HepG2 (cell line): ENCODE measurements around the gene SPATA21. TPM values are rescaled to one million over a fixed set of nuclear protein-coding genes. Genes with fewer than 3 reads are reported as not detected.

ENCODE experiments used
- CSRNP2 ChIP-seq: sonication (generic); formaldehyde crosslinking; conservative IDR thresholded peaks from 2 replicates; pipeline ENCODE4 v1.8.0; 2022; ENCODE audit warnings: low read depth, missing genetic modification reagents
- CTCF ChIP-seq: sonication (generic); formaldehyde crosslinking; IDR thresholded peaks from 2 replicates; pipeline ENCODE4 v1.5.0; 2020; ENCODE audit warnings: mild to moderate bottlenecking, missing genetic modification reagents, moderate library complexity
- GATAD2A ChIP-seq: IDR thresholded peaks from 2 replicates; pipeline ENCODE4 v1.6.1; 2016
- HNF1B ChIP-seq: sonication (generic); formaldehyde crosslinking; IDR thresholded peaks from 2 replicates; pipeline ENCODE4 v1.5.1; 2020; ENCODE audit warnings: mild to moderate bottlenecking, moderate library complexity, missing genetic modification reagents
- MAF1 ChIP-seq: sonication (generic); formaldehyde crosslinking; IDR thresholded peaks from 2 replicates; pipeline ENCODE4 v1.5.0; 2020; ENCODE audit warnings: missing genetic modification reagents, borderline replicate concordance
- MED1 ChIP-seq: sonication (generic); formaldehyde crosslinking; IDR thresholded peaks from 2 replicates; pipeline ENCODE4 v1.4.0; 2020; ENCODE audit warnings: missing genetic modification reagents
- MED13 ChIP-seq: sonication (generic); formaldehyde crosslinking; IDR thresholded peaks from 2 replicates; pipeline ENCODE4 v1.5.0; 2020; ENCODE audit warnings: missing genetic modification reagents
- MXD1 ChIP-seq: sonication (generic); formaldehyde crosslinking; IDR thresholded peaks from 2 replicates; pipeline ENCODE4 v1.4.0; 2020; ENCODE audit warnings: mild to moderate bottlenecking, missing genetic modification reagents
- PITX1 ChIP-seq: sonication (generic); formaldehyde crosslinking; IDR thresholded peaks from 2 replicates; pipeline ENCODE4 v1.5.1; 2020; ENCODE audit warnings: mild to moderate bottlenecking, missing genetic modification reagents
- REL ChIP-seq: sonication (generic); formaldehyde crosslinking; conservative IDR thresholded peaks from 2 replicates; pipeline ENCODE4 v1.8.0; 2022; ENCODE audit warnings: mild to moderate bottlenecking, missing genetic modification reagents, moderate library complexity
- RXRB ChIP-seq: IDR thresholded peaks from 2 replicates; pipeline ENCODE4 v1.6.1; 2016; ENCODE audit warnings: borderline replicate concordance, missing genetic modification reagents, missing compliant biosample characterization
- SALL2 ChIP-seq: sonication (generic); formaldehyde crosslinking; IDR thresholded peaks from 2 replicates; pipeline ENCODE4 v1.8.1; 2023; ENCODE audit warnings: mild to moderate bottlenecking, missing genetic modification reagents, inconsistent platforms
- SIN3B ChIP-seq: fragments of 150-350 bp; IDR thresholded peaks from 2 replicates; pipeline ENCODE4 v1.6.1; 2014; ENCODE audit warnings: low read length
- SRY ChIP-seq: sonication (generic); formaldehyde crosslinking; IDR thresholded peaks from 2 replicates; pipeline ENCODE4 v1.8.0; 2022; ENCODE audit warnings: mild to moderate bottlenecking, missing genetic modification reagents
- YEATS2 ChIP-seq: sonication (generic); formaldehyde crosslinking; IDR thresholded peaks from 2 replicates; pipeline ENCODE4 v1.4.0; 2020; ENCODE audit warnings: missing genetic modification reagents, borderline replicate concordance
- ZFP36L2 ChIP-seq: sonication (generic); formaldehyde crosslinking; IDR thresholded peaks from 2 replicates; pipeline ENCODE4 v1.4.0; 2020; ENCODE audit warnings: missing genetic modification reagents
- ZKSCAN8 ChIP-seq: IDR thresholded peaks from 2 replicates; pipeline ENCODE4 v1.6.1; 2016; ENCODE audit warnings: borderline replicate concordance, missing genetic modification reagents, missing compliant biosample characterization
- ZMYM2 ChIP-seq: sonication (generic); formaldehyde crosslinking; IDR thresholded peaks from 2 replicates; pipeline ENCODE4 v1.8.0; 2022; ENCODE audit warnings: mild to moderate bottlenecking, missing genetic modification reagents
- ZMYM3 ChIP-seq: sonication (generic); formaldehyde crosslinking; IDR thresholded peaks from 2 replicates; pipeline ENCODE4 v1.5.1; 2020; ENCODE audit warnings: mild to moderate bottlenecking, missing genetic modification reagents
- ZNF30 ChIP-seq: sonication (generic); formaldehyde crosslinking; IDR thresholded peaks from 2 replicates; pipeline ENCODE4 v1.5.0; 2020; ENCODE audit warnings: mild to moderate bottlenecking, missing genetic modification reagents
- ZNF382 ChIP-seq: sonication (generic); formaldehyde crosslinking; IDR thresholded peaks from 2 replicates; pipeline ENCODE4 v1.5.0; 2020; ENCODE audit warnings: missing genetic modification reagents, mild to moderate bottlenecking, borderline replicate concordance
- ZNF383 ChIP-seq: sonication (generic); formaldehyde crosslinking; IDR thresholded peaks from 2 replicates; pipeline ENCODE4 v1.4.0; 2020; ENCODE audit warnings: missing genetic modification reagents, mild to moderate bottlenecking, borderline replicate concordance
- ZNF503 ChIP-seq: sonication (generic); formaldehyde crosslinking; IDR thresholded peaks from 2 replicates; pipeline ENCODE4 v1.4.0; 2020; ENCODE audit warnings: missing genetic modification reagents
- ZNF766 ChIP-seq: sonication (generic); formaldehyde crosslinking; IDR thresholded peaks from 2 replicates; pipeline ENCODE4 v1.5.0; 2020; ENCODE audit warnings: missing genetic modification reagents, borderline replicate concordance
- ZSCAN31 ChIP-seq: sonication (generic); formaldehyde crosslinking; IDR thresholded peaks from 2 replicates; pipeline ENCODE4 v1.5.0; 2020; ENCODE audit warnings: low read depth, mild to moderate bottlenecking, missing genetic modification reagents
- polyA plus RNA-seq, 8 experiments: library from polyadenylated mRNA; depleted of rRNA in 3 of 8; stranded (reverse) in 7 of 8; unstranded in 1 of 8; fragments of >200 nt; fragmentation: Illumina TruSeq in 4 of 8; extraction: Trizol in 4 of 8; gene quantifications; 2 replicates each; pipeline versions ENCODE4 v1.2.1 to v1.2.3, GENCODE V29; 2011 to 2016; ENCODE audit warnings: low read depth in 4 of 8, missing spikeins in 1 of 8, mixed read lengths in 1 of 8; ENCODE audit not compliant: insufficient read depth in 1 of 8
- total RNA-seq, 5 experiments: library from RNA; depleted of rRNA; stranded (reverse); fragments of >200 nt; fragmentation: Illumina TruSeq; extraction: Trizol; gene quantifications; 2 replicates each; pipeline ENCODE4 v1.2.3, GENCODE V29; 2016; ENCODE audit warnings: low read depth in 1 of 5

Gene SPATA21
- total and polyA plus RNA-seq, 2 of the 13 experiments (the other 11 are each of a cell fraction or from before 2014, with no cell fraction given): 0.80 to 1.4 TPM

- TF ChIP-seq HNF1B (peak; percentile 90), ZKSCAN8 (CRISPR knock-in tag) (no peak; the same call in 1 of the 2 replicates), GATAD2A (CRISPR knock-in tag) (peak; percentile 58; the same call in 1 of the 2 replicates), ZNF383 (CRISPR knock-in tag) (no peak), MED1 (CRISPR knock-in tag) (peak; percentile 75), ZMYM2 (CRISPR knock-in tag) (no peak), MED13 (CRISPR knock-in tag) (no peak), CSRNP2 (CRISPR knock-in tag) (no peak), ZNF503 (CRISPR knock-in tag) (no peak), SALL2 (CRISPR knock-in tag) (no peak), SIN3B (no peak), ZNF766 (CRISPR knock-in tag) (no peak), CTCF (no peak), PITX1 (no peak; the same call in 1 of the 2 replicates), ZNF30 (CRISPR knock-in tag) (no peak), REL (CRISPR knock-in tag) (no peak), ZMYM3 (no peak), ZNF382 (CRISPR knock-in tag) (no peak), ZSCAN31 (CRISPR knock-in tag) (no peak), MXD1 (CRISPR knock-in tag) (no peak), MAF1 (CRISPR knock-in tag) (no peak), RXRB (CRISPR knock-in tag) (peak; percentile 21; the same call in 1 of the 2 replicates), SRY (CRISPR knock-in tag) (no peak), YEATS2 (peak; percentile 76; the same call in 1 of the 2 replicates), ZFP36L2 (no peak)
Measured at GRCh38 chr1:16366722-16367257, 70.4 kb downstream of the SPATA21 start, which contains the start of gene SZRD1 (continued).
